Measurements from ENCODE around the gene C11orf52. TPM values are rescaled to one million over a fixed set of nuclear protein-coding genes. Genes with fewer than 3 reads are reported as not detected.

The C11orf52 gene
- total RNA-seq, 2 experiments from 2014 or later: not detected

- no peaks in the 10 kb centered on the region for H3K36me3 Mint-ChIP-seq (ENCODE audit: low read depth)
- DNase-seq (no peak), ATAC-seq (no peak)
- ChIA-PET CTCF (interaction anchor here (2.0 to 19.6 kb wide), 2 partner anchors 11 to 38 kb away, joined by 12 to 223 read pairs; no protein-coding TSS in a partner anchor), POLR2A (no interaction called here)
- H3K9me3 Mint-ChIP-seq: no peaks in the 10 kb centered on the region
- H3K27me3 Mint-ChIP-seq: no peaks in the 10 kb centered on the region
- no peak overlapping the region for H3K27ac Mint-ChIP-seq
- TF ChIP-seq, protein P1, sequence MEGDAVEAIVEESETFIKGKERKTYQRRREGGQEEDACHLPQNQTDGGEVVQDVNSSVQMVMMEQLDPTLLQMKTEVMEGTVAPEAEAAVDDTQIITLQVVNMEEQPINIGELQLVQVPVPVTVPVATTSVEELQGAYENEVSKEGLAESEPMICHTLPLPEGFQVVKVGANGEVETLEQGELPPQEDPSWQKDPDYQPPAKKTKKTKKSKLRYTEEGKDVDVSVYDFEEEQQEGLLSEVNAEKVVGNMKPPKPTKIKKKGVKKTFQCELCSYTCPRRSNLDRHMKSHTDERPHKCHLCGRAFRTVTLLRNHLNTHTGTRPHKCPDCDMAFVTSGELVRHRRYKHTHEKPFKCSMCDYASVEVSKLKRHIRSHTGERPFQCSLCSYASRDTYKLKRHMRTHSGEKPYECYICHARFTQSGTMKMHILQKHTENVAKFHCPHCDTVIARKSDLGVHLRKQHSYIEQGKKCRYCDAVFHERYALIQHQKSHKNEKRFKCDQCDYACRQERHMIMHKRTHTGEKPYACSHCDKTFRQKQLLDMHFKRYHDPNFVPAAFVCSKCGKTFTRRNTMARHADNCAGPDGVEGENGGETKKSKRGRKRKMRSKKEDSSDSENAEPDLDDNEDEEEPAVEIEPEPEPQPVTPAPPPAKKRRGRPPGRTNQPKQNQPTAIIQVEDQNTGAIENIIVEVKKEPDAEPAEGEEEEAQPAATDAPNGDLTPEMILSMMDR (IDR thresholded peaks at IDR 0.05): no peak
- no peak overlapping the region for H3K4me3 Mint-ChIP-seq
- peaks cover 39% of the 10 kb centered on the region for H3K4me1 Mint-ChIP-seq (ENCODE audit: low read depth)
- intact Hi-C loops (cut with micrococcal nuclease): no loop called here
Observed at GRCh38 chr11:111942829-111943228, 24.1 kb downstream of the C11orf52 start.

DNA sequence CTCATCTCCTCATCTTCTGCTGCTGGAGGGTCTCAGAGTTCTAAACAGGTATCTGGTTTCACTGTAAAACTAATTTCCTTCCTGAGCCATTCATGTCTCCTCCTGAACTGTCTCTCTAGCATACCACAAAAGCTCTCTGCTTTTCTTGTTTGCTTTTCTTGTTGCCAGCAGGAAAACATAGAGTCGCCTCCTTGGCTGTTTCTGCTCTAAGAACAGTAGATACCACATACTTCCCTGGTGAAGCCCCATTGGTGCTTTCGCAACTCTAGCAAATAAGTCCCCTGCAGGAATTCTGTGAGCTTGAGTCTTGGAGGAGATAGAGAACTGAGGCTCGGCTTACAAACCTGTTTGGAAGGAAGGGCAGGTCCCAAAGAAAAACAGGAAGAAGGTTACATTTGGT lies 25.4 kb downstream of the C11orf52 start:
- Mint-ChIP-seq H3K4me3 (no peak overlapping the region), H3K9me3 (no peaks in the 10 kb centered on the region), H3K27me3 (no peaks in the 10 kb centered on the region), H3K27ac (peak overlapping the region; percentile 82), H3K36me3 (ENCODE audit: low read depth) (no peaks in the 10 kb centered on the region), H3K4me1 (ENCODE audit: low read depth) (peaks cover 28% of the 10 kb centered on the region)
- ChIA-PET POLR2A (interaction anchor here (0.8 to 1.4 kb wide), 5 partner anchors 8 to 34 kb away, joined by 3 to 6 read pairs (median 5); no protein-coding TSS in a partner anchor), CTCF (interaction anchor here (0.7 to 19.6 kb wide), 6 partner anchors 8 to 37 kb away, joined by 3 to 223 read pairs (median 4); no protein-coding TSS in a partner anchor)
- DNase-seq (no peak), ATAC-seq (no peak)
- intact Hi-C loops (cut with micrococcal nuclease): no loop called here
- TF ChIP-seq, protein P1 (IDR thresholded peaks at IDR 0.05): no peak

GRCh38 chr11:111944651-111945051 lies 25.9 kb downstream of the C11orf52 start:
- no peak overlapping the region for H3K4me3 Mint-ChIP-seq
- no peaks in the 10 kb centered on the region for H3K27me3 Mint-ChIP-seq
- ATAC-seq: peak; percentile 93
- peak overlapping the region; percentile 82 for H3K27ac Mint-ChIP-seq
- H3K36me3 Mint-ChIP-seq (ENCODE audit: low read depth): no peaks in the 10 kb centered on the region
- POLR2A ChIA-PET: interaction anchor here (0.8 to 1.4 kb wide), 5 partner anchors 9 to 34 kb away, joined by 3 to 6 read pairs (median 5); no protein-coding TSS in a partner anchor
- peak; percentile 36 for DNase-seq
- no peaks in the 10 kb centered on the region for H3K9me3 Mint-ChIP-seq
- CTCF ChIA-PET: interaction anchor here (0.7 to 19.6 kb wide), 7 partner anchors 8 to 74 kb away, joined by 3 to 223 read pairs (median 4); partner anchors contain the start of gene ALG9
- intact Hi-C loops (cut with micrococcal nuclease): no loop called here
- TF ChIP-seq, protein P1 (IDR thresholded peaks at IDR 0.05): no peak
- peaks cover 30% of the 10 kb centered on the region for H3K4me1 Mint-ChIP-seq (ENCODE audit: low read depth)

DNA sequence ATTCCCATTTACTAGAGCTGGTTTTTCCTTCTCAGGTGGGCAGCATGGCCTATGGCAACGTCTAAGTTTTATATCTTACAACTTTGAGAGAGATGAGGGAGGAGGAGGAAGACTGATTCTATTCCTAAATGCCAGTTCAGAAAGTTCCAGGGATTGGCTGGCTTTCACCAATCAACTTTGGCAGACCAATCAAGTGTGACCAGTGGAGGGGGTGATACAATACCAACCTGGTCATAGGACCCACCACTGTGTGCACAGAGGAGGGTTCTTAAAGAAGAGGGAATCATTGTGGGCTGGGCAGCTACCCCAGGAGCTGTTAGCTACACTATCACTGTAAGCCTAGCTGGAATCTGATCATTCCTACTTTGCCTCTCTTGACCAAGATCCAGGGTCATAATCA lies 26.5 kb downstream of the C11orf52 start:
- Mint-ChIP-seq H3K9me3 (no peaks in the 10 kb centered on the region), H3K27ac (peak overlapping the region; percentile 82), H3K4me1 (ENCODE audit: low read depth) (peaks cover 34% of the 10 kb centered on the region), H3K36me3 (ENCODE audit: low read depth) (no peaks in the 10 kb centered on the region), H3K4me3 (no peak overlapping the region), H3K27me3 (no peaks in the 10 kb centered on the region)
- DNase-seq (no peak), ATAC-seq (no peak)
- intact Hi-C loops (cut with micrococcal nuclease): no loop called here
- ChIA-PET CTCF (interaction anchor here (0.9 to 19.6 kb wide), 5 partner anchors 9 to 75 kb away, joined by 3 to 223 read pairs (median 5); partner anchors contain the start of gene ALG9), POLR2A (interaction anchor here (1.0 to 1.4 kb wide), 2 partner anchors 9 to 19 kb away, joined by 3 to 6 read pairs; no protein-coding TSS in a partner anchor)
- TF ChIP-seq, protein P1 (IDR thresholded peaks at IDR 0.05): no peak

- Mint-ChIP-seq H3K36me3 (ENCODE audit: low read depth) (peaks cover under 1% of the 10 kb centered on the region), H3K4me1 (ENCODE audit: low read depth) (peaks cover 25% of the 10 kb centered on the region), H3K27ac (no peak overlapping the region), H3K4me3 (no peak overlapping the region), H3K9me3 (no peaks in the 10 kb centered on the region), H3K27me3 (no peaks in the 10 kb centered on the region)
- intact Hi-C loops (cut with micrococcal nuclease): no loop called here
- ATAC-seq (no peak), DNase-seq (no peak)
- TF ChIP-seq, protein P1 (IDR thresholded peaks at IDR 0.05): no peak
- ChIA-PET CTCF (interaction anchor here (19.6 kb wide), 1 partner anchor 34 kb away, joined by 223 read pairs; no protein-coding TSS in a partner anchor), POLR2A (no interaction called here)
Observed at GRCh38 chr11:111946499-111946898, 27.8 kb downstream of the C11orf52 start.

Measured in activated CD8-positive, alpha-beta T cell treated with anti-CD3 and anti-CD28 coated beads for 36 hours (primary cell).